Esophagus squamous epithelium (tissue), 4 donors: ENCODE measurements around the gene ADGRV1.

Source experiments
- POLR2A ChIP-seq, 4 donors: fragments of 450-650 bp; IDR thresholded peaks; one replicate each; pipeline ENCODE4 v1.6.1; 2017; ENCODE audit warnings: antibody characterized with exemption in 4 of 4, mild to moderate bottlenecking in 4 of 4, moderate library complexity in 3 of 4
- TF ChIP-seq, protein P1 (sequence below), 6 experiments: fragments of 450-650 bp in 4 of 6; fragments of 200-600 bp in 2 of 6; sonication (generic) in 2 of 6; IDR thresholded peaks; one replicate each; pipeline ENCODE4 v1.5.1; 2016 to 2019; ENCODE audit warnings: antibody characterized with exemption in 6 of 6, mild to moderate bottlenecking in 4 of 6, moderate library complexity in 4 of 6

- TF ChIP-seq, protein P1, sequence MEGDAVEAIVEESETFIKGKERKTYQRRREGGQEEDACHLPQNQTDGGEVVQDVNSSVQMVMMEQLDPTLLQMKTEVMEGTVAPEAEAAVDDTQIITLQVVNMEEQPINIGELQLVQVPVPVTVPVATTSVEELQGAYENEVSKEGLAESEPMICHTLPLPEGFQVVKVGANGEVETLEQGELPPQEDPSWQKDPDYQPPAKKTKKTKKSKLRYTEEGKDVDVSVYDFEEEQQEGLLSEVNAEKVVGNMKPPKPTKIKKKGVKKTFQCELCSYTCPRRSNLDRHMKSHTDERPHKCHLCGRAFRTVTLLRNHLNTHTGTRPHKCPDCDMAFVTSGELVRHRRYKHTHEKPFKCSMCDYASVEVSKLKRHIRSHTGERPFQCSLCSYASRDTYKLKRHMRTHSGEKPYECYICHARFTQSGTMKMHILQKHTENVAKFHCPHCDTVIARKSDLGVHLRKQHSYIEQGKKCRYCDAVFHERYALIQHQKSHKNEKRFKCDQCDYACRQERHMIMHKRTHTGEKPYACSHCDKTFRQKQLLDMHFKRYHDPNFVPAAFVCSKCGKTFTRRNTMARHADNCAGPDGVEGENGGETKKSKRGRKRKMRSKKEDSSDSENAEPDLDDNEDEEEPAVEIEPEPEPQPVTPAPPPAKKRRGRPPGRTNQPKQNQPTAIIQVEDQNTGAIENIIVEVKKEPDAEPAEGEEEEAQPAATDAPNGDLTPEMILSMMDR (IDR thresholded peaks at IDR 0.05): no peak
- TF ChIP-seq POLR2A (IDR thresholded peaks at IDR 0.05): no peak
Measured at GRCh38 chr5:91180506-91180905, 621.9 kb downstream of the ADGRV1 start.
